HepG2 (cell line): ENCODE measurements around the gene SEPHS2. TPM values are rescaled to one million over a fixed set of nuclear protein-coding genes. Genes with fewer than 3 reads are reported as not detected.

Source experiments
- BCL6 ChIP-seq: IDR thresholded peaks from 2 replicates; pipeline ENCODE4 v1.6.1; 2016; ENCODE audit warnings: missing genetic modification reagents, missing compliant biosample characterization
- CCAR2 ChIP-seq: fragments of 200-400 bp; formaldehyde crosslinking; optimal IDR thresholded peaks from 2 replicates; pipeline ENCODE3; 2018; ENCODE audit warnings: low read depth, mild to moderate bottlenecking, low read length, moderate library complexity
- FOXA1 ChIP-seq, 2 experiments: fragments of 450-650 bp in 1 of 2; sonication (generic) in 1 of 2; formaldehyde crosslinking in 1 of 2; IDR thresholded peaks; 2 replicates each; pipeline versions ENCODE4 v1.4.0 to v1.6.1; 2016 to 2020; ENCODE audit warnings: missing genetic modification reagents in 1 of 2
- HES4 ChIP-seq: sonication (generic); formaldehyde crosslinking; IDR thresholded peaks from 2 replicates; pipeline ENCODE4 v1.9.0; 2021; ENCODE audit warnings: mild to moderate bottlenecking, missing genetic modification reagents, borderline replicate concordance
- NONO ChIP-seq, 2 experiments: fragments of 450-650 bp in 1 of 2; sonication (generic) in 1 of 2; formaldehyde crosslinking in 1 of 2; IDR thresholded peaks in 1 of 2; conservative IDR thresholded peaks in 1 of 2; 2 replicates each; pipeline versions ENCODE4 v1.6.1 to v1.8.0; 2017 to 2022; ENCODE audit warnings: mild to moderate bottlenecking in 1 of 2, missing genetic modification reagents in 1 of 2, moderate library complexity in 1 of 2
- TAF15 ChIP-seq: fragments of 200-400 bp; formaldehyde crosslinking; IDR thresholded peaks from one replicate; pipeline ENCODE4 v1.6.1; 2018; ENCODE audit warnings: mild to moderate bottlenecking, low read depth, low read length; ENCODE audit not compliant: poor library complexity, severe bottlenecking
- YEATS4 ChIP-seq: sonication (generic); formaldehyde crosslinking; IDR thresholded peaks from 2 replicates; pipeline ENCODE4 v1.4.0; 2020; ENCODE audit warnings: missing genetic modification reagents, borderline replicate concordance
- ZBTB21 ChIP-seq: sonication (generic); formaldehyde crosslinking; IDR thresholded peaks from 2 replicates; pipeline ENCODE4 v1.4.0; 2020; ENCODE audit warnings: missing genetic modification reagents
- ZNF230 ChIP-seq: sonication (generic); formaldehyde crosslinking; IDR thresholded peaks from 2 replicates; pipeline ENCODE4 v1.4.0; 2020; ENCODE audit warnings: mild to moderate bottlenecking, missing genetic modification reagents
- ZNF335 ChIP-seq: sonication (generic); formaldehyde crosslinking; IDR thresholded peaks from 2 replicates; pipeline ENCODE4 v1.4.0; 2020; ENCODE audit warnings: missing genetic modification reagents
- ZNF547 ChIP-seq: sonication (generic); formaldehyde crosslinking; IDR thresholded peaks from 2 replicates; pipeline ENCODE4 v1.5.1; 2020; ENCODE audit warnings: mild to moderate bottlenecking, missing genetic modification reagents
- ZNF83 ChIP-seq: sonication (generic); formaldehyde crosslinking; IDR thresholded peaks from 2 replicates; pipeline ENCODE4 v1.4.0; 2020; ENCODE audit warnings: missing genetic modification reagents, mild to moderate bottlenecking, borderline replicate concordance
- ZSCAN25 ChIP-seq: sonication (generic); formaldehyde crosslinking; IDR thresholded peaks from 2 replicates; pipeline ENCODE4 v1.8.0; 2022; ENCODE audit warnings: mild to moderate bottlenecking, missing genetic modification reagents
- polyA plus RNA-seq, 8 experiments: library from polyadenylated mRNA; depleted of rRNA in 3 of 8; stranded (reverse) in 7 of 8; unstranded in 1 of 8; fragments of >200 nt; fragmentation: Illumina TruSeq in 4 of 8; extraction: Trizol in 4 of 8; gene quantifications; 2 replicates each; pipeline versions ENCODE4 v1.2.1 to v1.2.3, GENCODE V29; 2011 to 2016; ENCODE audit warnings: low read depth in 4 of 8, missing spikeins in 1 of 8, mixed read lengths in 1 of 8; ENCODE audit not compliant: insufficient read depth in 1 of 8
- total RNA-seq, 5 experiments: library from RNA; depleted of rRNA; stranded (reverse); fragments of >200 nt; fragmentation: Illumina TruSeq; extraction: Trizol; gene quantifications; 2 replicates each; pipeline ENCODE4 v1.2.3, GENCODE V29; 2016; ENCODE audit warnings: low read depth in 1 of 5
- TF ChIP-seq, protein P1 (sequence below): sonication (generic); formaldehyde crosslinking; IDR thresholded peaks from 2 replicates; pipeline ENCODE4 v1.8.1; 2022; ENCODE audit warnings: low read depth, mild to moderate bottlenecking, missing genetic modification reagents
- TF ChIP-seq, protein P2 (sequence below): sonication (generic); formaldehyde crosslinking; IDR thresholded peaks from 2 replicates; pipeline ENCODE4 v1.5.0; 2020; ENCODE audit warnings: missing genetic modification reagents
- TF ChIP-seq, protein P3 (sequence below): sonication (generic); formaldehyde crosslinking; IDR thresholded peaks from 2 replicates; pipeline ENCODE4 v1.9.0; 2021; ENCODE audit warnings: mild to moderate bottlenecking, missing genetic modification reagents

The SEPHS2 gene
- total and polyA plus RNA-seq, 2 of the 13 experiments (the other 11 are each of a cell fraction or from before 2014, with no cell fraction given): 20.7 to 127 TPM

DNA sequence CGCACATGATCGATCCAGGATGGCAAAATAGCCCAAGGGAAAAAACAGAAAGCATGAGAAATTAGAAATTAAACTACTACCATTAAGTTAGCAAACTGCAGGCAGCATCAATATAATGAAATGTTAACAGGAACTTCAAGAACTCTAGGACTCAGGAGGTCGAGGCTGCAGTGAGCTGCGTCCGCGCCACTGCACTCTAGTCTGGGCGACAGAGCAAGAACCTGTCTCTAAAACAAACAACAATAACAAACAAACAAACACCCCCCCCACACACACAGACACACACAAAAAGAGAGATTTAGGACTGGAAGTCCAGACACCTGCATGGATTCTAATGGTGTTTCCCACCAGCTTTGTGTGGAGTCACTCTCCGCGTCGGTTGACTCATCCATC lies 525 bp upstream of the SEPHS2 start (continued):
- TF ChIP-seq CCAR2 (peak; percentile 13), ZNF547 (no peak), ZNF335 (CRISPR knock-in tag) (no peak), FOXA1 (IDR thresholded peaks at IDR 0.05) (no peak), FOXA1 (CRISPR knock-in tag; IDR thresholded peaks at IDR 0.05) (no peak), TAF15 (no peak), ZBTB21 (CRISPR knock-in tag) (no peak), HES4 (no peak), ZNF83 (CRISPR knock-in tag) (no peak), ZNF230 (CRISPR knock-in tag) (0 out of 2 replicates have a peak, but pooled peaks have one; percentile 4), NONO (IDR thresholded peaks at IDR 0.05) (no peak), NONO (CRISPR knock-in tag; conservative IDR thresholded peaks at IDR 0.05) (no peak), YEATS4 (CRISPR knock-in tag) (no peak), BCL6 (CRISPR knock-in tag) (0 out of 2 replicates have a peak, but pooled peaks have one; percentile 1), ZSCAN25 (no peak)
- TF ChIP-seq, protein P1, sequence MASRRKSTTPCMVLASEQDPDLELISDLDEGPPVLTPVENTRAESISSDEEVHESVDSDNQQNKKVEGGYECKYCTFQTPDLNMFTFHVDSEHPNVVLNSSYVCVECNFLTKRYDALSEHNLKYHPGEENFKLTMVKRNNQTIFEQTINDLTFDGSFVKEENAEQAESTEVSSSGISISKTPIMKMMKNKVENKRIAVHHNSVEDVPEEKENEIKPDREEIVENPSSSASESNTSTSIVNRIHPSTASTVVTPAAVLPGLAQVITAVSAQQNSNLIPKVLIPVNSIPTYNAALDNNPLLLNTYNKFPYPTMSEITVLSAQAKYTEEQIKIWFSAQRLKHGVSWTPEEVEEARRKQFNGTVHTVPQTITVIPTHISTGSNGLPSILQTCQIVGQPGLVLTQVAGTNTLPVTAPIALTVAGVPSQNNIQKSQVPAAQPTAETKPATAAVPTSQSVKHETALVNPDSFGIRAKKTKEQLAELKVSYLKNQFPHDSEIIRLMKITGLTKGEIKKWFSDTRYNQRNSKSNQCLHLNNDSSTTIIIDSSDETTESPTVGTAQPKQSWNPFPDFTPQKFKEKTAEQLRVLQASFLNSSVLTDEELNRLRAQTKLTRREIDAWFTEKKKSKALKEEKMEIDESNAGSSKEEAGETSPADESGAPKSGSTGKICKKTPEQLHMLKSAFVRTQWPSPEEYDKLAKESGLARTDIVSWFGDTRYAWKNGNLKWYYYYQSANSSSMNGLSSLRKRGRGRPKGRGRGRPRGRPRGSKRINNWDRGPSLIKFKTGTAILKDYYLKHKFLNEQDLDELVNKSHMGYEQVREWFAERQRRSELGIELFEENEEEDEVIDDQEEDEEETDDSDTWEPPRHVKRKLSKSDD (CRISPR knock-in tag): no peak
- TF ChIP-seq, protein P2, sequence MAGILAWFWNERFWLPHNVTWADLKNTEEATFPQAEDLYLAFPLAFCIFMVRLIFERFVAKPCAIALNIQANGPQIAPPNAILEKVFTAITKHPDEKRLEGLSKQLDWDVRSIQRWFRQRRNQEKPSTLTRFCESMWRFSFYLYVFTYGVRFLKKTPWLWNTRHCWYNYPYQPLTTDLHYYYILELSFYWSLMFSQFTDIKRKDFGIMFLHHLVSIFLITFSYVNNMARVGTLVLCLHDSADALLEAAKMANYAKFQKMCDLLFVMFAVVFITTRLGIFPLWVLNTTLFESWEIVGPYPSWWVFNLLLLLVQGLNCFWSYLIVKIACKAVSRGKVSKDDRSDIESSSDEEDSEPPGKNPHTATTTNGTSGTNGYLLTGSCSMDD (CRISPR knock-in tag): no peak
- TF ChIP-seq, protein P3, sequence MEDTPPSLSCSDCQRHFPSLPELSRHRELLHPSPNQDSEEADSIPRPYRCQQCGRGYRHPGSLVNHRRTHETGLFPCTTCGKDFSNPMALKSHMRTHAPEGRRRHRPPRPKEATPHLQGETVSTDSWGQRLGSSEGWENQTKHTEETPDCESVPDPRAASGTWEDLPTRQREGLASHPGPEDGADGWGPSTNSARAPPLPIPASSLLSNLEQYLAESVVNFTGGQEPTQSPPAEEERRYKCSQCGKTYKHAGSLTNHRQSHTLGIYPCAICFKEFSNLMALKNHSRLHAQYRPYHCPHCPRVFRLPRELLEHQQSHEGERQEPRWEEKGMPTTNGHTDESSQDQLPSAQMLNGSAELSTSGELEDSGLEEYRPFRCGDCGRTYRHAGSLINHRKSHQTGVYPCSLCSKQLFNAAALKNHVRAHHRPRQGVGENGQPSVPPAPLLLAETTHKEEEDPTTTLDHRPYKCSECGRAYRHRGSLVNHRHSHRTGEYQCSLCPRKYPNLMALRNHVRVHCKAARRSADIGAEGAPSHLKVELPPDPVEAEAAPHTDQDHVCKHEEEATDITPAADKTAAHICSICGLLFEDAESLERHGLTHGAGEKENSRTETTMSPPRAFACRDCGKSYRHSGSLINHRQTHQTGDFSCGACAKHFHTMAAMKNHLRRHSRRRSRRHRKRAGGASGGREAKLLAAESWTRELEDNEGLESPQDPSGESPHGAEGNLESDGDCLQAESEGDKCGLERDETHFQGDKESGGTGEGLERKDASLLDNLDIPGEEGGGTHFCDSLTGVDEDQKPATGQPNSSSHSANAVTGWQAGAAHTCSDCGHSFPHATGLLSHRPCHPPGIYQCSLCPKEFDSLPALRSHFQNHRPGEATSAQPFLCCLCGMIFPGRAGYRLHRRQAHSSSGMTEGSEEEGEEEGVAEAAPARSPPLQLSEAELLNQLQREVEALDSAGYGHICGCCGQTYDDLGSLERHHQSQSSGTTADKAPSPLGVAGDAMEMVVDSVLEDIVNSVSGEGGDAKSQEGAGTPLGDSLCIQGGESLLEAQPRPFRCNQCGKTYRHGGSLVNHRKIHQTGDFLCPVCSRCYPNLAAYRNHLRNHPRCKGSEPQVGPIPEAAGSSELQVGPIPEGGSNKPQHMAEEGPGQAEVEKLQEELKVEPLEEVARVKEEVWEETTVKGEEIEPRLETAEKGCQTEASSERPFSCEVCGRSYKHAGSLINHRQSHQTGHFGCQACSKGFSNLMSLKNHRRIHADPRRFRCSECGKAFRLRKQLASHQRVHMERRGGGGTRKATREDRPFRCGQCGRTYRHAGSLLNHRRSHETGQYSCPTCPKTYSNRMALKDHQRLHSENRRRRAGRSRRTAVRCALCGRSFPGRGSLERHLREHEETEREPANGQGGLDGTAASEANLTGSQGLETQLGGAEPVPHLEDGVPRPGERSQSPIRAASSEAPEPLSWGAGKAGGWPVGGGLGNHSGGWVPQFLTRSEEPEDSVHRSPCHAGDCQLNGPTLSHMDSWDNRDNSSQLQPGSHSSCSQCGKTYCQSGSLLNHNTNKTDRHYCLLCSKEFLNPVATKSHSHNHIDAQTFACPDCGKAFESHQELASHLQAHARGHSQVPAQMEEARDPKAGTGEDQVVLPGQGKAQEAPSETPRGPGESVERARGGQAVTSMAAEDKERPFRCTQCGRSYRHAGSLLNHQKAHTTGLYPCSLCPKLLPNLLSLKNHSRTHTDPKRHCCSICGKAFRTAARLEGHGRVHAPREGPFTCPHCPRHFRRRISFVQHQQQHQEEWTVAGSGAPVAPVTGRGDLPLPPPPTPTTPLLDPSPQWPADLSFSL: no peak
